B cell (primary cell): ENCODE results near the gene TAS2R20. TPM values are rescaled to one million over a fixed set of nuclear protein-coding genes. Genes with fewer than 3 reads are reported as not detected.

Experiments used
- ATAC-seq: fragments of 200-7000 bp; cut with Tn5 transposase; one replicate; pipeline ENCODE4 v1.10.0; 2021; ENCODE audit warnings: low read depth, mild to moderate bottlenecking, moderate number of reproducible peaks, moderate library complexity
- CTCF ChIA-PET: fragments of 350-600 bp; sonication (Branson Sonifier 250); formaldehyde crosslinking; loops from one replicate; lab custom pipeline; 2021; ENCODE audit warnings: antibody characterized with exemption, inconsistent platforms; lab: Charles Lee
- POLR2A ChIA-PET: fragments of 350-600 bp; sonication (Branson Sonifier 250); formaldehyde crosslinking; loops from one replicate; lab custom pipeline; 2021; ENCODE audit warnings: antibody characterized with exemption; lab: Charles Lee
- DNase-seq: peaks from one replicate; pipeline ENCODE4 v3.0.0; 2013
- H2AFZ ChIP-seq: 2 replicates; pipeline ENCODE4 v1.6.1; 2012; ENCODE audit warnings: mild to moderate bottlenecking, low read depth, low read length; ENCODE audit not compliant: insufficient read depth, poor library complexity, severe bottlenecking
- H3K27ac ChIP-seq, 2 donors: 1 replicate in 1 of 2; 2 replicates in 1 of 2; pipeline ENCODE4 v1.5.1; 2012 to 2013; ENCODE audit warnings: low read length in 2 of 2, mild to moderate bottlenecking in 2 of 2, moderate library complexity in 1 of 2
- H3K27me3 ChIP-seq, 4 experiments: fragments of 200-600 bp in 1 of 4; sonication (generic) in 1 of 4; replicated peaks in 1 of 4; 1 replicate in 2 of 4; 2 replicates in 2 of 4; pipeline versions ENCODE4 v1.6.1 to v1.7.0; 2013 to 2016; ENCODE audit warnings: low read length in 3 of 4, mild to moderate bottlenecking in 2 of 4, mixed read lengths in 1 of 4, moderate library complexity in 1 of 4; ENCODE audit not compliant: insufficient read depth in 4 of 4, control insufficient read depth in 3 of 4; ENCODE audit errors: control extremely low read depth in 1 of 4
- H3K36me3 ChIP-seq, 2 experiments: replicated peaks in 1 of 2; 1 replicate in 1 of 2; 2 replicates in 1 of 2; pipeline versions ENCODE4 v1.6.1 to v1.7.1; 2013; ENCODE audit warnings: low read length in 1 of 2; ENCODE audit not compliant: insufficient read depth in 2 of 2, control insufficient read depth in 1 of 2; ENCODE audit errors: control extremely low read depth in 1 of 2, extremely low read depth in 1 of 2
- H3K4me1 ChIP-seq, 2 donors: fragments of 200-600 bp in 1 of 2; sonication (generic) in 1 of 2; 1 replicate in 1 of 2; 2 replicates in 1 of 2; pipeline versions ENCODE4 v1.5.1 to v1.6.1; 2013 to 2017; ENCODE audit warnings: low read length in 2 of 2; ENCODE audit not compliant: control insufficient read depth in 2 of 2, insufficient read depth in 2 of 2
- H3K4me2 ChIP-seq: replicated peaks from 2 replicates; pipeline ENCODE3; 2012; ENCODE audit warnings: mild to moderate bottlenecking, low read depth, low read length; ENCODE audit not compliant: poor library complexity, severe bottlenecking
- H3K4me3 ChIP-seq, 5 experiments: fragments of 200-600 bp in 1 of 5; sonication (generic) in 1 of 5; 1 replicate in 3 of 5; 2 replicates in 2 of 5; pipeline versions ENCODE4 v1.5.1 to v1.7.0; 2011 to 2016; ENCODE audit warnings: low read length in 4 of 5, mild to moderate bottlenecking in 4 of 5, low read depth in 2 of 5, control low read depth in 1 of 5, moderate library complexity in 1 of 5; ENCODE audit not compliant: insufficient read depth in 1 of 5; ENCODE audit errors: control extremely low read depth in 1 of 5, extremely low read depth in 1 of 5
- H3K79me2 ChIP-seq: fragments of 200-600 bp; sonication (generic); one replicate; pipeline ENCODE4 v1.6.0; 2016; ENCODE audit warnings: low read length; ENCODE audit not compliant: control insufficient read depth, insufficient read depth
- H3K9ac ChIP-seq: fragments of 200-600 bp; sonication (generic); 2 replicates; pipeline ENCODE4 v1.6.1; 2017; ENCODE audit warnings: mild to moderate bottlenecking, low read length, moderate library complexity
- H3K9me3 ChIP-seq, 3 donors: one replicate each; pipeline versions ENCODE4 v1.6.1 to v1.7.1; 2013; ENCODE audit warnings: low read length in 2 of 3; ENCODE audit not compliant: control insufficient read depth in 2 of 3, insufficient read depth in 1 of 3; ENCODE audit errors: control extremely low read depth in 1 of 3
- H4K20me1 ChIP-seq: 2 replicates; pipeline ENCODE4 v1.6.0; 2012; ENCODE audit warnings: mild to moderate bottlenecking, low read length; ENCODE audit not compliant: insufficient read depth, control insufficient read depth, poor library complexity, severe bottlenecking
- H3K27ac Mint-ChIP-seq: one replicate; pipeline ENCODE4 v1.8.0; 2021; ENCODE audit warnings: mixed read lengths
- H3K27me3 Mint-ChIP-seq: one replicate; pipeline ENCODE4 v1.8.0; 2021; ENCODE audit warnings: mixed read lengths
- H3K4me1 Mint-ChIP-seq: one replicate; pipeline ENCODE4 v1.8.0; 2021; ENCODE audit warnings: mixed read lengths
- H3K4me3 Mint-ChIP-seq: one replicate; pipeline ENCODE4 v1.8.0; 2021; ENCODE audit warnings: mixed read lengths
- H3K9me3 Mint-ChIP-seq: one replicate; pipeline ENCODE4 v1.8.0; 2022; ENCODE audit warnings: mixed read lengths; ENCODE audit not compliant: insufficient read depth
- EZH2 ChIP-seq: IDR thresholded peaks from 2 replicates; pipeline ENCODE4 v1.6.1; 2012; ENCODE audit warnings: borderline replicate concordance, low read depth, mild to moderate bottlenecking, moderate library complexity, low read length; ENCODE audit not compliant: insufficient read depth, poor library complexity, severe bottlenecking
- WGBS: methylation state at CpG from one replicate; pipeline ENCODE4 v1.1.5; 2013; ENCODE audit warnings: missing lambda C conversion rate; ENCODE audit not compliant: insufficient coverage; 5-methylcytosine and 5-hydroxymethylcytosine counted together
- intact Hi-C: fragments of 100-400 bp; cut with micrococcal nuclease; formaldehyde crosslinking; loops from one replicate; pipeline ENCODE4 v1.10.0; 2022
- polyA plus RNA-seq: library from polyadenylated mRNA; depleted of rRNA; stranded (reverse); fragments of >200 nt; gene quantifications from 2 replicates; pipeline ENCODE4 v1.2.3, GENCODE V29; 2012
- total RNA-seq, 2 donors: library from RNA; stranded (reverse); fragments of 120-200 nt in 1 of 2; gene quantifications; 1 replicate in 1 of 2; 2 replicates in 1 of 2; pipeline versions ENCODE4 v1.2.3 to v1.2.4, GENCODE V29; 2013 to 2022
- TF ChIP-seq, protein P1 (sequence below): fragments of 200-600 bp; IDR thresholded peaks from one replicate; pipeline ENCODE4 v1.8.0; 2022; ENCODE audit warnings: antibody characterized with exemption, mild to moderate bottlenecking

TAS2R20 gene
- total and polyA plus RNA-seq, 2 donors (not counting 1 experiment from before 2014, with no cell fraction given) = 1.0 to 4.0 TPM

DNA sequence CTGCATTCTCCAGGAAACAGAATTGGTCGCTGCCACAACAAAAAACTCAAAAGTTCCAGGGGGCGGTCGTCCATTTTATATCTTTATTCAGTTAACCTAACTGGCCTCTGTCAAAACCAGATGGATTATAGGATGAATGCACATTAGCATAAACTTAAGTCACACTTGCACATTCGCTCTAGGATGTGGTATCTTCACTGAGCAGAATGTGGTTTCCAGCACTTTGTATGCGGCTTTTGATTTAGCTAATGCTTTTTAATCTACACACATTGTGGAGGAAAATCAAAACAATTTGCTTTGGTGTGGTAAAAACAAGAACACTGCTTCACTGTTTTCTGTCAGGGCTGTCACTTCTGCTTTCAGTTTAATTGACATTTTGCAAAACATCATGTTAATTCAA, 15.9 kb downstream of the TAS2R20 start:
- POLR2A ChIA-PET = no interaction called here
- Mint-ChIP-seq H3K4me3 (no peak overlapping the region), H3K4me1 (peaks cover 3% of the 10 kb centered on the region), H3K27ac (no peak overlapping the region), H3K9me3 (no peaks in the 10 kb centered on the region), H3K27me3 (no peaks in the 10 kb centered on the region)
- H3K4me2 ChIP-seq = no peak overlapping the region
- DNase-seq = no peak
- H3K27me3 ChIP-seq = no peaks in the 10 kb centered on the region
- no peak for ATAC-seq
- no peaks in the 10 kb centered on the region for H3K79me2 ChIP-seq
- H2AFZ ChIP-seq = no peak overlapping the region
- H3K9me3 ChIP-seq = no peaks in the 10 kb centered on the region
- no peaks in the 10 kb centered on the region for H3K36me3 ChIP-seq
- TF ChIP-seq EZH2 = no peak
- TF ChIP-seq, protein P1, sequence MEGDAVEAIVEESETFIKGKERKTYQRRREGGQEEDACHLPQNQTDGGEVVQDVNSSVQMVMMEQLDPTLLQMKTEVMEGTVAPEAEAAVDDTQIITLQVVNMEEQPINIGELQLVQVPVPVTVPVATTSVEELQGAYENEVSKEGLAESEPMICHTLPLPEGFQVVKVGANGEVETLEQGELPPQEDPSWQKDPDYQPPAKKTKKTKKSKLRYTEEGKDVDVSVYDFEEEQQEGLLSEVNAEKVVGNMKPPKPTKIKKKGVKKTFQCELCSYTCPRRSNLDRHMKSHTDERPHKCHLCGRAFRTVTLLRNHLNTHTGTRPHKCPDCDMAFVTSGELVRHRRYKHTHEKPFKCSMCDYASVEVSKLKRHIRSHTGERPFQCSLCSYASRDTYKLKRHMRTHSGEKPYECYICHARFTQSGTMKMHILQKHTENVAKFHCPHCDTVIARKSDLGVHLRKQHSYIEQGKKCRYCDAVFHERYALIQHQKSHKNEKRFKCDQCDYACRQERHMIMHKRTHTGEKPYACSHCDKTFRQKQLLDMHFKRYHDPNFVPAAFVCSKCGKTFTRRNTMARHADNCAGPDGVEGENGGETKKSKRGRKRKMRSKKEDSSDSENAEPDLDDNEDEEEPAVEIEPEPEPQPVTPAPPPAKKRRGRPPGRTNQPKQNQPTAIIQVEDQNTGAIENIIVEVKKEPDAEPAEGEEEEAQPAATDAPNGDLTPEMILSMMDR = no peak
- intact Hi-C loops = no loop called here
- WGBS = 92% methylated on average over 2 of the region's 5 CpGs
- H4K20me1 ChIP-seq = no peaks in the 10 kb centered on the region
- H3K9ac ChIP-seq = no peak overlapping the region
- no peak overlapping the region for H3K4me3 ChIP-seq
- H3K4me1 ChIP-seq = no peaks in the 10 kb centered on the region
- CTCF ChIA-PET = no interaction called here
- no peak overlapping the region for H3K27ac ChIP-seq

- Histone ChIP-seq H3K36me3 (peaks cover 0 to 2% of the 10 kb centered on the region in 2 experiments), H3K27me3 (no peaks in the 10 kb centered on the region), H2AFZ (no peak overlapping the region), H3K9me3 (no peaks in the 10 kb centered on the region), H3K4me1 (no peaks in the 10 kb centered on the region), H3K9ac (no peak overlapping the region), H4K20me1 (peaks cover 4% of the 10 kb centered on the region), H3K4me2 (no peak overlapping the region), H3K27ac (no peak overlapping the region), H3K4me3 (no peak overlapping the region), H3K79me2 (no peaks in the 10 kb centered on the region)
- no peaks in the 10 kb centered on the region for H3K27me3 Mint-ChIP-seq
- no peak overlapping the region for H3K27ac Mint-ChIP-seq
- no peaks in the 10 kb centered on the region for H3K9me3 Mint-ChIP-seq
- ChIA-PET POLR2A (no interaction called here), CTCF (no interaction called here)
- DNase-seq (no peak), ATAC-seq (no peak)
- TF ChIP-seq, protein P1 = no peak
- no peak for TF ChIP-seq EZH2
- H3K4me3 Mint-ChIP-seq = no peak overlapping the region
- WGBS = 90% methylated on average over 2 of the region's 3 CpGs
- no peaks in the 10 kb centered on the region for H3K4me1 Mint-ChIP-seq
- intact Hi-C loops = no loop called here
Measured at GRCh38 chr12:10974965-10975364, 23.1 kb downstream of the TAS2R20 start.
